Measurements from ENCODE around the gene PTPA.

The PTPA gene

GRCh38 chr9:129163753-129164152 lies 52.5 kb downstream of the PTPA start:
- TF ChIP-seq SIN3A (IDR thresholded peaks at IDR 0.05; ENCODE audit: borderline replicate concordance, insufficient read depth, low read length), result no peak
- no peak for TF ChIP-seq TAF1 (IDR thresholded peaks at IDR 0.05; ENCODE audit: borderline replicate concordance, insufficient read depth, low read length)
- TF ChIP-seq REST (IDR thresholded peaks at IDR 0.05; ENCODE audit: insufficient read depth in 1 of 2, low read depth in 2 of 2, low read length in 2 of 2), result no peak
- no peak for TF ChIP-seq FOXP2 (optimal IDR thresholded peaks at IDR 0.05; ENCODE audit: borderline replicate concordance, extremely low read depth, extremely low read length, insufficient read depth)
- TF ChIP-seq POLR2AphosphoS5 (IDR thresholded peaks at IDR 0.05; ENCODE audit: low read depth, low read length), result no peak

GRCh38 chr9:129164246-129164930 lies 53.2 kb downstream of the PTPA start:
- TF ChIP-seq POLR2AphosphoS5 (IDR thresholded peaks at IDR 0.05; ENCODE audit: low read depth, low read length) (no peak), TAF1 (IDR thresholded peaks at IDR 0.05; ENCODE audit: borderline replicate concordance, insufficient read depth, low read length) (no peak), SIN3A (IDR thresholded peaks at IDR 0.05; ENCODE audit: borderline replicate concordance, insufficient read depth, low read length) (no peak), FOXP2 (optimal IDR thresholded peaks at IDR 0.05; ENCODE audit: borderline replicate concordance, extremely low read depth, extremely low read length, insufficient read depth) (no peak), REST (IDR thresholded peaks at IDR 0.05; ENCODE audit: insufficient read depth in 1 of 2, low read depth in 2 of 2, low read length in 2 of 2) (no peak)

GRCh38 chr9:129165198-129165597 lies 54.0 kb downstream of the PTPA start:
- TF ChIP-seq FOXP2 (optimal IDR thresholded peaks at IDR 0.05; ENCODE audit: borderline replicate concordance, extremely low read depth, extremely low read length, insufficient read depth) (no peak), POLR2AphosphoS5 (IDR thresholded peaks at IDR 0.05; ENCODE audit: low read depth, low read length) (no peak), TAF1 (IDR thresholded peaks at IDR 0.05; ENCODE audit: borderline replicate concordance, insufficient read depth, low read length) (no peak), REST (IDR thresholded peaks at IDR 0.05; ENCODE audit: insufficient read depth in 1 of 2, low read depth in 2 of 2, low read length in 2 of 2) (no peak), SIN3A (IDR thresholded peaks at IDR 0.05; ENCODE audit: borderline replicate concordance, insufficient read depth, low read length) (no peak)

- TF ChIP-seq POLR2AphosphoS5 (IDR thresholded peaks at IDR 0.05; ENCODE audit: low read depth, low read length) (peak; percentile 74), REST (IDR thresholded peaks at IDR 0.05; ENCODE audit: insufficient read depth in 1 of 2, low read depth in 2 of 2, low read length in 2 of 2) (no peak)
Observed at GRCh38 chr9:129166623-129167557, 55.7 kb downstream of the PTPA start.
